ENCODE measurements around the gene COLQ.

GRCh38 chr3:15519096-15519495 lies 2.4 kb downstream of the COLQ start:
- TF ChIP-seq POLR2A (IDR thresholded peaks at IDR 0.05; ENCODE audit: borderline replicate concordance, extremely low read depth, insufficient read depth, insufficient read length) (no peak), CTCF (IDR thresholded peaks at IDR 0.05 in 2 of 3, conservative IDR thresholded peaks at IDR 0.05 in 1 of 3; ENCODE audit: borderline replicate concordance in 1 of 3, insufficient read depth in 1 of 3, low read depth in 2 of 3, low read length in 2 of 3) (no peak), CBX3 (IDR thresholded peaks at IDR 0.05; ENCODE audit: low read depth) (no peak), ZNF274 (IDR thresholded peaks at IDR 0.05; ENCODE audit: low read depth, low read length) (no peak), SRF (IDR thresholded peaks at IDR 0.05; ENCODE audit: low read depth) (no peak), SIN3A (IDR thresholded peaks at IDR 0.05; ENCODE audit: low read depth) (no peak), ZBTB33 (IDR thresholded peaks at IDR 0.05; ENCODE audit: extremely low read depth, insufficient replicate concordance, low read length) (no peak), JUND (IDR thresholded peaks at IDR 0.05) (no peak), CEBPB (IDR thresholded peaks at IDR 0.05; ENCODE audit: low read depth) (no peak), POLR2AphosphoS5 (IDR thresholded peaks at IDR 0.05; ENCODE audit: low read depth, low read length) (no peak), EZH2 (IDR thresholded peaks at IDR 0.05) (no peak), FOSL1 (IDR thresholded peaks at IDR 0.05; ENCODE audit: low read depth) (no peak)
- TF ChIP-seq, protein P1, sequence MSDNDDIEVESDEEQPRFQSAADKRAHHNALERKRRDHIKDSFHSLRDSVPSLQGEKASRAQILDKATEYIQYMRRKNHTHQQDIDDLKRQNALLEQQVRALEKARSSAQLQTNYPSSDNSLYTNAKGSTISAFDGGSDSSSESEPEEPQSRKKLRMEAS (IDR thresholded peaks at IDR 0.05), result no peak
